NCI-H69 (cell line): ENCODE results near the gene STK11IP.
"Not testable (repeated sequence)": the region's sequence is repeated elsewhere in the genome, so short reads cannot be mapped to it uniquely, and the experiment has no call there.

Experiments
- DNase-seq: peaks from one replicate; lab custom pipeline; 2025; lab: John Stamatoyannopoulos, UW

The STK11IP gene

DNA sequence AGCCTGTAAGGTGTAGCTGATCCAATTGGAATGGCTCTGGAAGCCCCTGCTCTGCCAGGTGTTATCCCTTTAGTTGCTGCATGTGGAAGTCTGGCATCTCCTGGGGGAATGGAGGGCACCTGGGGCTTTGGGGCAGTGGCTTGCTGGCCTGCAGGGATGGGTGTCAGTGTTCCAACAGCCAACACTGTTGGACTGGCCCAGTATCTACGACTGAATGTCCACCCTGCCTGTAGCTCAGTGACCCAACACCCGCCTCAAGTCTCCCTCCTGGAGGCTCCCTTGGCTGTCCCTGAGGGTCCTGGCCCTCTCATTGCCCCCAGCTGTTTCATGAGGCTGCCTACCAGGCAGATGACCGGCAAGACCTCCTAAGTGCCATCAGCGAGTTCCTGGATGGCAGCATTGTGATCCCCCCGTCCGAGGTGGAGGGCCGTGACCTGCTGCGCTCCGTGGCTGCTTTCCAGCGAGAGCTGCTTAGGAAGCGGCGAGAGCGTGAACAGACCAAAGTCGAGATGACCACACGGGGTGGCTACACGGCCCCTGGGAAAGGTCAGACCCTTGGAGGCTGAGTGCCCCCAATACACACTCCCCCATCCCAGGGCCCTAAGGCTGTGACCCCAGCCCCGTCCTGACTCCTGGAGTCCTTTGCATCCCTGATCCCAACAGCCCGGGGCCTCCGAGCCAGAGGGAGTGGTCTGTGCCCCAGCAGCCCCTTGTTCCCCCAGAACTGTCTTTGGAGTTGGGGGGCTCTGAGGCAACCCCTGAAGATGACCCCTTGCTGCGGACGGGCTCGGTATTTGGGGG is 37.5 kb downstream of the STK11IP start:
- no peak for DNase-seq

DNA sequence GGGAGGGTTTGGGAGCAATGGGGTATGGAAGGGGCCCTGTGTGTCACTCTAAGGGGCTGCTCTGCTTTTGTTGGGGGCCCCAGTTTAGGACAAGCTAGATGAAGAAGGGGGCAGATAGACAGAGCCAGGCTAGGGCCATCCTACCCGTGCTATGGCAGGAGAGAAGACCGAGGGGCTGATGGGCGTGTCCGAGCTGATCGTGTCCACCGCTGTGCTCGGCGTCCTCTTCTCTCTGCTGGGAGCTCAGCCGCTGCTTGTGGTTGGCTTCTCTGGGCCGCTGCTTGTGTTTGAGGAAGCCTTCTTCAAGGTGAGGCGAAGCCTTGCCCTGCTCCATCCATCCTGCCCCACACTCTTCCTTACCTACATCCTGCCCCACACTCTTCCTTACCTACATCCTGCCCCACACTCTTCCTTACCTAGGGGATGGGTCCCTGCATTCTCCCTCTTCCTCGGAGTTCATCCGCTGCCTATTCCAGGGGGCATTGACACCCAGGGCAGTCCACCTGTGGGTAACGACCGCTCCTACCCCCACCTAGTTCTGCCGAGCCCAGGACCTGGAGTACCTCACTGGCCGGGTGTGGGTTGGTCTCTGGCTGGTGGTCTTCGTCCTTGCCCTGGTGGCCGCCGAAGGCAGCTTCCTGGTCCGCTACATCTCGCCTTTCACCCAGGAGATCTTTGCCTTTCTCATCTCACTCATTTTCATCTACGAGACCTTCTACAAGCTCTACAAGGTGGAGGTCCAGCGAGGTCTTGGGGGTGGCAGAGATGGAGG is 38.7 kb downstream of the STK11IP start:
- no peak for DNase-seq

DNA sequence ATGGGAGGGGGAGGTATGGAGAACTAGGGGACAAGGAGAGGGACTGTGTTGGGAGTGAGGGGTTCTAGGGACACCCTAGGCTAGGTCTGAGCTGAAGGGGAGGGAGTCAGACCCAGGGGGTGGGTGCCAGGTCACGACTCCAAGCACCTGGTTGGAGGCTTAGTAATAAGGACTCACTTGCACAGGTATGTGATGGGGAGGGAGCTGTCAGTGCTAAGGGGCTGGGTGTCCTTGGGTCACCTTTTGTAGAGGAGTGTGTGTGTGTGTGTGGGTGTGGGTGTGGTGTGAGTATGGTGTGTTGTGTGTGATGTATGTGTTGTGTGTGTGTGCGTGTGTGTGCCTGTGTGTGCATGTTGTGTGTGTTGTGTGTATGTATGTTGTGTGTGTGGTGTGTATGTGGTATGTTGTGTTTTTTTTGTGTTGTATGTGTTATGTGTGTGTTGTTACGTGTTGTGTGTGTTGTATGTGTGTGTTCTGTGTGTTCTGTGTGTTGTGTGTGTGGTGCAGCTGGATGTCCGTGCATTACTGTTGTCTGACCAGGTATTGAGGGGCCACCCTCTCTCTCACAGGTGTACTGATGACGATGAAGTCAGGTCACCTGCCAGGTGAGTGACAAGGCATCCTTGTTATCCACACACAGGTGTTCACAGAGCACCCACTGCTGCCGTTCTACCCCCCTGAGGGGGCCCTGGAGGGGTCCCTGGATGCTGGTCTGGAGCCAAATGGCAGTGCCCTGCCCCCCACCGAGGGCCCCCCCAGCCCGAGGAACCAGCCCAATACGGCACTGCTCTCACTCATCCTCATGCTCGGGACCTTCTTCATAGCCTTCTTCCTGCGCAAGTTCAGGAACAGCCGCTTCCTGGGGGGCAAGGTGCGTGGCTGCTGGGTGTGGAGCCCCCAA is 39.5 kb downstream of the STK11IP start:
- DNase-seq, result no peak

DNA sequence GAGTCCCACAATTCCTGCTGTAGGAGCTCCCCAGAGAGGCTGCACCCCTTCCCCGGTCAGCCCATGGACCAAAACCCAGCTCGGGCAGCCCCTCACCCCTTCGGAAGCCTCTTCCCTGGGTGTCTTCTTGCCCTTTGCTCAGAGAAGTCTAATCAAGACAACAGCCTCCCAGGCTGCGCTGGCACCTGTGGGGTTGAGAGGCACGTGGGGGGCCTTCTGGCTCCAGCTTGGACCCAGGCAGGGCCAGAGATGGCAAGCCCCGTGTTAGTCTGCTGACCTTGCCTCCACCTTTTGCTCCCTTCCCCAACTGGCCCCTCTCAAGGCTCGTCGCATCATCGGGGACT is 40.2 kb downstream of the STK11IP start:
- DNase-seq, result no peak

DNA sequence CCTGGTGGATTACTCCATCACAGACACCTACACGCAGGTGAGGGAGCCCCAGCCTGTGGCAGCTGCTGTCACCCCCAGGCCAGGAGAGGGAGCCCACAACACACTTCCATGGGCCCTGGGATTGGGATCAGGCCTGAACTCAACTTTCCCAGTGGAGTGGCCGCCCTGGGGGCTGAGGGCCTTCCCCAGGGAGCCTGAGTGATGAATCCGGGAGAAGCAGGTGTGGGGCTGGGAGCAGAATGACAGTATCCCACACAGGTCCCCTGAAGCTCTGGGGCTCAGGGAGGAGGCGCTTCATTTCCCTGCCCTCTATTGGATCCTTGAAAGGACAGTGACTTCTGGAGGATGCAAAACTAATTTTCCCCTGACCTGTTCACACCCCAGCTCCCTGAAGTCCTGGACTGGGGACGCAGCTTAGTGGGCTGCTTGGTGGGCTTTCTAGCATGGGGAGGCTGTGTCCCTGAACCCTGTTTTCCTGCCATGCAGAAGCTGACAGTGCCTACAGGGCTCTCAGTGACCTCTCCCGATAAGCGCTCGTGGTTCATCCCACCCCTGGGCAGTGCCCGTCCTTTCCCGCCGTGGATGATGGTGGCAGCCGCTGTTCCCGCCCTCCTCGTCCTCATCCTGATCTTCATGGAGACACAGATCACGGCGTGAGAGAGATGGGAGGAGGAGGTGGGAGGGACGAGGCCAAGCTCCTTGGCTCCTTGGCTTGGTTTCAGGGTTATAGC is 40.7 kb downstream of the STK11IP start:
- peak; percentile 2 for DNase-seq

DNA sequence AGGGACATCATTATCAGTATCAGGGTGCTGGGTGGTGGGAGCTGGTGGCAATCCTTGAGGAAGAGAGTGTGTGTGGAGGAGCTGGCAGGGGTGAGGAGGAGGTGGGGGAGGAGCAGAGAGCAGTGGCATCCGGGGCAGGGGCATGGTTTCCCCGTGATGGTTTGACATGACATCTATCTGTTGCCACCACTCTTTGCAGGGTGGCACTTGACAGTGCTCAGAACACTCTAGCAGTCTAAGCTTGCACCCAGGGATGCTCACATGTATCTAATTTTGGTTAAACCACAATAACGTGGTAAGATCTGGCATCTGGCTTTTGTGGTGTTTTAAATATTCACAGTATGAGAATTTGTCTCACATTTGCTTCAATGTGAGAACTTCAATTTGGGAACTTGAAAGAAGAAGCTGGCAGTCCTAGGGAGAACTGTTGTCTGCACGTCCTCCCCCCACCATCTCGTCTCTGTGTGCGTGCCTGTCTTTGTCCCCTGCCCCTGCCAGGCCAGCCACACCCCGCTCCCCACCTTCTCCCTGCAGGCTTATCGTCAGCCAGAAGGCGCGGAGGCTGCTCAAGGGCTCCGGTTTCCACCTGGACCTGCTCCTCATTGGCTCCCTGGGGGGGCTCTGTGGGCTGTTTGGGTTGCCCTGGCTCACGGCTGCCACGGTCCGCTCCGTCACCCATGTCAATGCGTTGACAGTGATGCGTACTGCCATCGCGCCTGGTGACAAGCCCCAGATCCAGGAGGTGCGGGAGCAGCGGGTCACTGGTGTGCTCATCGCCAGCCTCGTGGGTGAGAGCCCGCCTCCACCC is 41.5 kb downstream of the STK11IP start:
- peak; percentile 3 for DNase-seq

DNA sequence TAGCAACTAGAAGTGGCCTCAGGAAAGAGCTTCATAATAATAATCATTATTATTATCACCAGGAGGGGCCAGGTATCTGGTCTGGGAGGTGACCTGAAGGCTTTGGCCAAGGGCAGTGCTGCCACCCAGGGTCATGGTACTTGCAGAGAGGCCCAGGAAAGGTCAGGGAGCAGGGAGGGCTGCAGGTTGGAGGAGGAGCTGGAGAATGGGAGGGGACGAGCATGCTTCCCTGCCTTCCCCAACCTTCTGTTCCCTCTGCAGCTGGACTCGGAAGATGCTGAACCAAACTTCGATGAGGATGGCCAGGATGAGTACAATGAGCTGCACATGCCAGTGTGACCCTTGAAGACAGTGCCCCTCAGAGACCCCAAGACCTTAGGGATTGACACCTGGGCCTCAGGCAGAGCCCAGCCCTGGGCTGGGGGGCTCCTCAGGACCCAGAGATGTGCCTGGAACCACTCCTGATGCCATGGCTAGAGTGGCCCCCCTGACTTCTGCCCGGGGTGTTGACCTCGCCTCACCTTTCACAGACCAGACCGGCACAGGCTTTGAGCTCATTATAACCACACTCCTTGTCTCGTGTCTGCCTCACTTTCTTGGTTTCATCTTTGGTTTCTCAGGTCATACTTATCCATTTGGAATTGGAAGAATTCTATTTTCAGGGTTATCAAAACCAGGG is 43.9 kb downstream of the STK11IP start:
- DNase-seq, result no peak

DNA sequence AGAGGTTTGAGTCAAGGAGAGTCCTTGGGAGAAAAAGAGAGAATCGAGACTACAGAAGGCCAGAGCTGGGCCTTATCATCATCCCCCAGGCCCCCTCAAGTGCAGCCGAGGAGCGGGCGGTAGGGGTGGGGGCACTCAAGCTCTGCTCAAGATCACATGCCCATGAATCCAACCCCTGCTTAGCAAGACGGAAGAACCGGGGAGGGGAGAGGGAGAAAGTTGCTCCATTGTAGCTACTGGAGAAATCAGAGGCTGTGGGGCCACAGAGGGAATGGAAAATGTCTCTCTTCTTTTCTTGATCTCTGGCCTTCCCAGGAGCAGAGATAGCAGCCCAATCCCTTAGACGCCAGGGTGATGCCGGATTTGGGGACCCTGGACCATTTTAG is 44.4 kb downstream of the STK11IP start:
- DNase-seq, result no peak

DNA sequence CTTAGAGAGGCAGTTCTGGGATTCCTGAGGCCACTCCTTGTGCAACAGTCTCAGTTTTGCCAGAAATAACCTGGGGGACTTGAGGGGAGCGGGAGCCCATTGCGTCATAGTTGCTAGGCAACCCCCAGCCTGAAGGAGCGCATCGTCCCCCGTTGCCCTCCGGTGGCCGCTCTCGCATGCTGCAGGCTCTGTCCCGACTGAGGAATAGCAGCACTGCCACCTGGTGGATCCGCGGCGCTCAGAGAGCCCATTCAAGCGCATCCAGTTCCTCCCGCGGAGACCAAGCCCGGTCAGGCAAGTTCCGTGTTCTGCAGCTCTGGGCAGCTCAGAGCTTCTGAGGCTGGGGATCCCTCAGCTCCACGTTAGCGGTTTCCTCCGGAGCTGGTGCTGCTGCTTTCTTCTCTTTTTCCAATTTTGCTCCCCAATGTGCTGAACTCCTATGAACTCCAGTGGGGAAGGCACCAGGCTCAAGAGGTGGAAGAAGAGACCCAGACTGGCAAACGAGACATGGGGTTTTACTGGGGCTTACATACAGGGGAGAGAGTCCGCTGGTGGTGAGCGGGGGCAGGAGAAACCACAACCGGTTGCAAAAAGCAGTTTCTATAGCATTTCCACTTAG is 44.9 kb downstream of the STK11IP start:
- peak; percentile 85 for DNase-seq

DNA sequence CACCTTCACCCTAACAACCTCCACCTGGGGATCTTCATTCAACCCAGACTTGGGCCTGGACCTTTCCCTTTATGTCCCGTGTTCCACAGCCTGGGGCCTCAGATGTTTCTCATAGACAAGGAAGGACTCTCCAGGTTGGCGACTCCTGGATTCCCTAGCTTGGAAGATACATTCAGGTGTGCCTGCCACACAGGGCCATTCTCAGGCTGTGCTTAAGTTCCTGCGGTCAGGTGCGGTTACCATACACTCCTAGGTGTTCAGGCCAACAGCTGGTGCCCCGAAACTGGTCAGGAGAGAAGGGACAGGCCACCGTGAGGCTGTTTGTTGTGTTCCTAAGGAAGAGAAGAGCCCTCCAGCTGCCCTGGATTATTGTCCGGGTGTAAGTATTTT is 45.4 kb downstream of the STK11IP start:
- no peak for DNase-seq

DNA sequence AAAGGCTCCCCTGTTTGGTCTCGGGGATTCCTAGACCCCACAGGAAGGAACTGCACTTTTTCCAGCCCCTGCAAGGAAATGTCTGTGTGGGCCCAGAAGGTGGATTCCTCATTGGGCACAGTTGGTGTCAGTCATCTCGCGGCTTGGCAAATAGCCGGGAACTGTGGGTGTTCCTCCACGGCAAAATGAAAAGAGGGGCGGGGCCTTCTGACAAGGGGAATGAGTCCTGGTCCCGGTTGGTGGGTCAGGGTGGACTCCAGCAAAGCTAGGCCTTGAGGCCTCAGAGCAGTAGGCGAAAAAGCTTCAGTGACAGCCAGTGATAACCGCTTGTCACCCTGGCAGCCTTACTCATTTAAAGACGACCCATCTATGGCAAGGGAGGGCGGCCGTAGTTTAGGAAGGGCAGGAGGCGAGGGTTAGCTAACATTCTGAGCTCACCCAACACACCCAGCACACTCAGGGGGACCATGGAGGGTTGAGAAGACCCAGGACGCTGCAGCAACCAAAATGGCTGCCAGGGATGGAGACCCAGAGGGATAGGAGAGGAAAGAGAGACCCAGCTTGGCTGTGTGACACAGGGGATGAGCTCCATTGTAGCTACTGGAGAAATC is 46.2 kb downstream of the STK11IP start:
- DNase-seq, result no peak

DNA sequence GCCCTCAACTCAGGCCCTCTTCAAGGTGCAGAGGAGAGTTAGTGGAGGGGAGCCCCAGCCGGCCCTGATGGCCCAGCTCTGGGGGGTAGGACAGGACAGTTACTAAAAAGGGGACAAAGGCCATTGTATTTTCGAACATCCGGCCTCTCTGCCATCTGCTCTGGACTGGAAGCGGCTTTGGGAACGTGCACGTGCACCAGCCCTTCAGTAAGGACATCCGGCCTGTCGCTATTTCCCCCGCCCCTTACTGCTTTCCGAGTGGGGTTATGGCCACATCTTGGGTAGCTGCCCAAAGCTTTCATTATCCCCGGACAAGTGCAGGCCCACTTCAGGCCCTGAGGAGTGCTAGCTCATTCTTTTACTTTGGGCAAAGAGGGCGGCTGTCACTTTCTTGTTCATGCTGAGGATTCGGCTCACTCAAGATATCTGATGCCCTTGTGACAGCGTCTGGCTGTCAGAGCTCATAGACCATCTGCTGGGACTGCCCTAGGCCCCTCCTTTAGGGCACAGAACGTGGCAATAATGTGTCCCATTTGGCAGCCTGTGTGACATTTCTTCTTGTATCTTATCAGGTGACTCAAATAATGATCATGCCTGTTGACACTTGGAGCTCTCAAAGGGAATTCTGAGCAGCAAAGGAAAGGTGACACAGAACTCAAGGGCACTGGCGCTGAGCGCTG is 47.3 kb downstream of the STK11IP start:
- no peak for DNase-seq

DNA sequence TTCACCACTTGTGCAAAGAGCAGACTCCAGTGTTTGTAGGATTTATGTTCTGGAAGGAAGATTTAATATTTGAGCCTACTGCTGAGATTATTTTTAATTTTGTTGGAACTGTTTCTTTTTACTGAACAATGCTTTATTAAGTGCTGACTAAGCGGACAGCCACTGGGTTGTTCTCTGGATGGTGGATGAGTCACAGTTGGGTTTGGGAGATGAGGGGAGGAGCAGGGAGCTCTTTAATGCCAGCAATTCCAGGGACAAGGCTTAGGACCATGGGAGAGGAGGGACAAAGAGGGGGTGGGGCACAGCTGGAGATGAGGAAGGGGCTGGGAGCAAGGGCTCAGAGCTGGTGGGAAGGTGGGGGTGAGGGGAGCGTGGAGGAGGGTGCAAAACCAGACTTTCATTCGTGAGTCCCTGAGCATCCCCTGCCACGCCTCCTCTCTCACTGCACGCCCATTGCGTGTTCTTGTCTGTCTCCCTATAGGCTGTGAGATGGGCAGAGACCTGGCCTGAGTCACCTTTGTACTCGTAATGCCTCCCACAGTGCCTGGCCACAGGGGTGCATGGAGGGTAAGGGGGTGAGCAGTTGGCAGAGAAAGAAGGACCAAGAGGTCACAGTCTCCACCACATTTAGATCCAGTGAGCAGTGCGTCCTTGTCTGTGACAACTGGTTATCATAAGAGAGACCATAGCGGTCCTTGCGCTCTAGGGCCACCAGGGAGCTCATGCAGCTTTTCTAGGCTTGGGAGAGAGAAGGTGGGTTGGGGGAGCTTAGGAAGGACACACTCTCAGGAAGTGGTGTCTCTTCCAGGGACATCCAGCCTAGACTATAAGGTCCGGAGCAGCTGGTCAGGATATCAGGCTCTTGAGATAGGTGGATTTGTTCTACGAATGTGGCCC is 48.2 kb downstream of the STK11IP start:
- no peak for DNase-seq

DNA sequence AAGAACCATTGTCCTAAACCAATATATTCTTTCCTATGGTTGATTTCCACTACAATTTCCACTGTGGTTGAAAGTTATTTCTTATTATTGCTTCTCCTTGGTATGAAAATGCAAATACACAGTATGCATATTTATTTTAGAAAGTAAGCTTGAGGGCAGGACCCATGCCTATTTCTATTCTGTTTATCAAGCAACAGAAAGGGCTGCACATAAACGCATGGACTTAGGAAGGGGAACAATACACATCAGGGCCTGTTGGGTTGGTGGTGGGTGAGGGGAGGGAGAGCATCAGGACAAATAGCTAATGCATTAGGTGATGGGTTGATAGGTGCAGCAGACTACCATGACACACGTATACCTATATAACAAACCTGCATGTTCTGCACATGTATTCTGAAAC is 50.5 kb downstream of the STK11IP start:
- no peak for DNase-seq

DNA sequence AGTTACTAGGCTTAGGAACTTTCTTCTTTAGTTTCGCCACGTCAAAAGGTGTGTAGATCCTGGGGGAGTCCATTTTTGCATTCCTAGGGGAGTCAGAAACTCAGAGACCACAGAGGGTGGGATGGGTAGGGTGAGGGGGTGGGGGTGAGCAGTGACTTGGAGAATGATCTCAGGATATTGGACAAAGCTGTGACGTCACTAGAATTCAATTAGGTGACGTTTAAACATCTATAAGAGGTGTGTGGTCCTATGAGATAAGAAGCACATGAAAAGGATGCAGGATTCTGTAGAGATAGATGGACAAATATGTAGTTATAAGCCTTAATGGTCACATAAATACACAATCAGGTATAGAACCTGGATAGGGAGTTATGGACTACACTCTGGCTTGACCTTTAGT is 51.3 kb downstream of the STK11IP start:
- DNase-seq, result no peak

DNA sequence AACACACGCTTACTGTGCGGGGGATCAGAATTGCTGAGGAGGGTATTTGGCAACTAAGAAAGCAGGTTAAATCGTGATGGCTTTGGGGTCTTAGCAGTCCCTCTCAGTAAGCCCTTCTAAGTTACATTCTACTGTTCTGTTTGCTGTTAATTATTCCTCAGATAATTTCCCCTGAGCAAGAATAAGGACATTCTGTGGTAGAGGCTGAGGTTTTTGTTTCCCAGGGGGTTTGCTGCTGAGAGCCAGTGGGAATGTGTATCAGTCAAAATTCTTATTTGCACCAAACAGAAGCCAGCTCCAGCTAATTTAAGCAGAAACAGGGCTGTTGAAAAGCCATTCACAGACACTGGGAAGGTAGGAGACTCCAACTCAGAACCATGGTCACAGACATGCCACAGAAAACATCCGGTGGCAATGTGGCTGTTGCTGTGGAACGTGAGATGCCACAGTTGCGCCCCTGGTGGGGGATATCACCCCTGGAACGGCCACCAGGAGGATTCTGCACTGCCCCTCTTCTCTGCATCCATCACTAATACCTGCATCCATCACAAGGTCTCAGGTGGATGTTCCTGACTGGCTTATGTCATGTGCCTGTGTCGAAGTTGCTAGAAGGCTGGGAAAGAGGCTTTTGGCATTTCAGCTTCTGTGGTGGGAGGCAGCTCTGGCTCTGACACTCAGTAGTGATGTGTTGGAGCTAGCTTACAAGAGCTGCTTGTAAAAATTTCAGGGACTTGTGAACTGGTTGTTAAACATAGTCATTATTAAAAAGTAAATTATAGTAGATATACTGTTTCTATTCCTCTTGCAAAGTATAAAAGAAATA is 53.0 kb downstream of the STK11IP start:
- DNase-seq, result no peak

DNA sequence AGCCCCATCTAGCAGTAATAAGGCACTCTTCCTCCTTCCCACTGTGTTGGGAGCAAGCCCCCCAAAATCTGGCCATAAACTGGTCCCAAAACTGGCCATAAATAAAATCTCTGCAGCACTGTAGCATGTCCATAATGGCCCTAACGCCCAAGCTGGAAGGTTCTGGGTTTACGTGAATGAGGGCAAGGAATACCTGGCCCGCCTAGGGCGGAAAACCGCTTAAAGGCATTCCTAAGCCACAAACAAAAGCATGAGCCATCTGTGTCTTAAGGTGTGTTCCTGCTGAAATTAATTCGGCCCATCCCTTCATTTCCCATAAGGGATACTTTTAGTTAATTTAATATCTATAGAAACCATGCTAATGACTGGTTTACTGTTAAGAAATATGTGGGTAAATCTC is 54.0 kb downstream of the STK11IP start:
- not testable (repeated sequence) for DNase-seq
